Cardiac muscle cell (in vitro differentiated cells and primary cell): ENCODE results near the gene SPTB. TPM values are rescaled to one million over a fixed set of nuclear protein-coding genes. Genes with fewer than 3 reads are reported as not detected.

Experiments
- DNase-seq, 2 donors: peaks; one replicate each; pipeline versions ENCODE4 v3.0.0 to v3.0.0-alpha.2; 2010 to 2017; ENCODE audit warnings: low read depth in 1 of 2, low spot score in 1 of 2
- H3K27ac ChIP-seq: fragments of 200-600 bp; sonication (generic); 2 replicates; pipeline ENCODE4 v1.5.1; 2016
- H3K27me3 ChIP-seq: fragments of 200-600 bp; sonication (generic); 2 replicates; pipeline ENCODE4 v1.6.0; 2016; ENCODE audit warnings: control low read depth
- H3K36me3 ChIP-seq: fragments of 200-600 bp; sonication (generic); 2 replicates; pipeline ENCODE4 v1.5.1; 2016; ENCODE audit warnings: control low read depth
- H3K4me1 ChIP-seq: fragments of 200-600 bp; sonication (generic); 2 replicates; pipeline ENCODE4 v1.8.1; 2017; ENCODE audit warnings: low read depth, mild to moderate bottlenecking, mixed run types
- H3K4me3 ChIP-seq: fragments of 200-600 bp; sonication (generic); 2 replicates; pipeline ENCODE4 v1.5.1; 2016; ENCODE audit warnings: mild to moderate bottlenecking
- H3K9me3 ChIP-seq: fragments of 200-600 bp; sonication (generic); 2 replicates; pipeline ENCODE4 v1.5.1; 2017; ENCODE audit warnings: low read depth, mild to moderate bottlenecking, control low read depth
- CTCF ChIP-seq: IDR thresholded peaks from 2 replicates; pipeline ENCODE4 v1.5.1; 2012; ENCODE audit warnings: low read depth, mild to moderate bottlenecking, low read length
- polyA plus RNA-seq: library from polyadenylated mRNA; unstranded; fragments of >200 nt; fragmentation: Nextera tagmentation; extraction: Ambion mirVana; gene quantifications from 2 replicates; pipeline ENCODE4 v1.2.1, GENCODE V29; 2016
- total RNA-seq: library from RNA; depleted of rRNA; stranded (reverse); fragments of >200 nt; gene quantifications from 2 replicates; pipeline ENCODE4 v1.2.3, GENCODE V29; 2016

SPTB gene
- total and polyA plus RNA-seq, 2 experiments from 2014 or later = 9.2 to 9.9 TPM

GRCh38 chr14:64856529-64857445 lies 22.9 kb downstream of the SPTB start:
- Histone ChIP-seq H3K27ac (no peak overlapping the region), H3K27me3 (no peaks in the 10 kb centered on the region), H3K4me1 (peaks cover 4% of the 10 kb centered on the region), H3K9me3 (no peaks in the 10 kb centered on the region), H3K36me3 (no peaks in the 10 kb centered on the region), H3K4me3 (no peak overlapping the region)
- TF ChIP-seq CTCF = no peak
- DNase-seq = no peak

GRCh38 chr14:64855721-64856528 lies 23.8 kb downstream of the SPTB start:
- DNase-seq = no peak
- no peak for TF ChIP-seq CTCF
- no peaks in the 10 kb centered on the region for H3K27me3 ChIP-seq
- H3K27ac ChIP-seq = no peak overlapping the region
- no peak overlapping the region for H3K4me3 ChIP-seq
- peaks cover 4% of the 10 kb centered on the region for H3K4me1 ChIP-seq
- no peaks in the 10 kb centered on the region for H3K36me3 ChIP-seq
- no peaks in the 10 kb centered on the region for H3K9me3 ChIP-seq

- H3K27me3 ChIP-seq = no peaks in the 10 kb centered on the region
- TF ChIP-seq CTCF = no peak
- H3K4me3 ChIP-seq = no peak overlapping the region
- H3K27ac ChIP-seq = no peak overlapping the region
- H3K36me3 ChIP-seq = no peaks in the 10 kb centered on the region
- no peaks in the 10 kb centered on the region for H3K9me3 ChIP-seq
- peaks cover 2% of the 10 kb centered on the region for H3K4me1 ChIP-seq
- DNase-seq = no peak
These were observed 29.2 kb downstream of the SPTB start for GRCh38 chr14:64850369-64851137.

GRCh38 chr14:64849940-64850339 lies 29.8 kb downstream of the SPTB start:
- no peaks in the 10 kb centered on the region for H3K9me3 ChIP-seq
- no peaks in the 10 kb centered on the region for H3K27me3 ChIP-seq
- H3K27ac ChIP-seq = no peak overlapping the region
- peaks cover 8% of the 10 kb centered on the region for H3K4me1 ChIP-seq
- TF ChIP-seq CTCF = no peak
- H3K4me3 ChIP-seq = no peak overlapping the region
- H3K36me3 ChIP-seq = no peaks in the 10 kb centered on the region
- DNase-seq = no peak

- H3K4me1 ChIP-seq = peaks cover 17% of the 10 kb centered on the region
- H3K4me3 ChIP-seq = no peak overlapping the region
- H3K36me3 ChIP-seq = no peaks in the 10 kb centered on the region
- no peak overlapping the region for H3K27ac ChIP-seq
- no peaks in the 10 kb centered on the region for H3K27me3 ChIP-seq
- no peak for DNase-seq
- H3K9me3 ChIP-seq = no peaks in the 10 kb centered on the region
- no peak for TF ChIP-seq CTCF
These were observed 31.5 kb downstream of the SPTB start for GRCh38 chr14:64848239-64848638.
